Peyer's patch (tissue), 4 donors: Measurements from ENCODE around the gene STK32A. TPM values are rescaled to one million over a fixed set of nuclear protein-coding genes. Genes with fewer than 3 reads are reported as not detected.
A peak's percentile ranks its signal among the peaks of the same experiment; 100 is the strongest.

Experiments used
- DNase-seq, 3 donors: peaks; one replicate each; pipeline ENCODE4 v3.0.0-alpha.2; 2017 to 2019
- H3K27ac ChIP-seq, 4 donors: fragments of 200-600 bp; sonication (generic); one replicate each; pipeline ENCODE4 v1.5.1; 2016 to 2019
- H3K27me3 ChIP-seq, 2 donors: fragments of 200-600 bp; sonication (generic); one replicate each; pipeline ENCODE4 v1.5.1; 2019
- H3K36me3 ChIP-seq, 3 donors: fragments of 200-600 bp; sonication (generic); one replicate each; pipeline ENCODE4 v1.5.1; 2016 to 2019
- H3K4me1 ChIP-seq, 4 donors: fragments of 200-600 bp; sonication (generic); one replicate each; pipeline ENCODE4 v1.5.1; 2016 to 2019
- H3K4me3 ChIP-seq, 4 donors: fragments of 200-600 bp; sonication (generic); 1 replicate in 3 of 4; 2 replicates in 1 of 4; pipeline ENCODE4 v1.5.1; 2016 to 2019; ENCODE audit warnings: mild to moderate bottlenecking in 1 of 4
- H3K9me3 ChIP-seq, 4 donors: fragments of 200-600 bp; sonication (generic); one replicate each; pipeline ENCODE4 v1.5.1; 2016 to 2019; ENCODE audit warnings: mild to moderate bottlenecking in 1 of 4
- CTCF ChIP-seq, 6 experiments: fragments of 450-650 bp in 4 of 6; fragments of 200-600 bp in 2 of 6; sonication (generic) in 1 of 6; IDR thresholded peaks; one replicate each; pipeline ENCODE4 v1.5.1; 2017 to 2019; ENCODE audit warnings: antibody characterized with exemption in 6 of 6, mild to moderate bottlenecking in 3 of 6, moderate library complexity in 1 of 6
- POLR2A ChIP-seq, 2 donors: fragments of 450-650 bp; IDR thresholded peaks; one replicate each; pipeline ENCODE4 v1.5.1; 2017; ENCODE audit warnings: antibody characterized with exemption in 2 of 2, mild to moderate bottlenecking in 2 of 2, moderate library complexity in 2 of 2
- small RNA-seq, 2 donors: library from RNA; depleted of rRNA; stranded (forward); fragments of <200 nt; gene quantifications; one replicate each; pipeline ENCODE3, GENCODE V24; 2016
- total RNA-seq, 4 donors: library from RNA; depleted of rRNA; stranded (reverse); fragments of >200 nt; gene quantifications; one replicate each; pipeline ENCODE4 v1.1.0, GENCODE V29; 2016

The STK32A gene
- total RNA-seq, 4 donors from 2014 or later: 0.18 to 4.1 (median 0.32) TPM

- H3K27ac ChIP-seq: peak overlapping the region in 1 of 4 donors; percentile 33
- peaks cover 0 to 28% (median 0%) of the 10 kb centered on the region in 4 donors for H3K4me1 ChIP-seq
These were observed 196.8 kb downstream of the STK32A start for GRCh38 chr5:147431586-147431985.

GRCh38 chr5:147432323-147432722, 197.5 kb downstream of the STK32A start:
- Histone ChIP-seq H3K27me3 (no peaks in the 10 kb centered on the region), H3K4me1 (peaks cover 0 to 25% (median 0%) of the 10 kb centered on the region in 4 donors), H3K9me3 (no peaks in the 10 kb centered on the region), H3K27ac (peak overlapping the region in 1 of 4 donors; percentile 33), H3K4me3 (no peak overlapping the region), H3K36me3 (no peaks in the 10 kb centered on the region)
- TF ChIP-seq POLR2A (IDR thresholded peaks at IDR 0.05) (no peak), CTCF (IDR thresholded peaks at IDR 0.05) (no peak)
- no peak for DNase-seq

More at GRCh38 chr5:147431586-147431985, 196.8 kb downstream of the STK32A start:
- DNase-seq: no peak
- Histone ChIP-seq H3K27me3 (no peaks in the 10 kb centered on the region), H3K36me3 (no peaks in the 10 kb centered on the region), H3K4me3 (no peak overlapping the region), H3K9me3 (no peaks in the 10 kb centered on the region)
- TF ChIP-seq POLR2A (IDR thresholded peaks at IDR 0.05): no peak
- no peak for TF ChIP-seq CTCF (IDR thresholded peaks at IDR 0.05)

GRCh38 chr5:147434049-147434448, 199.2 kb downstream of the STK32A start:
- H3K27ac ChIP-seq: no peak overlapping the region
- H3K4me1 ChIP-seq: peaks cover 0 to 18% (median 0%) of the 10 kb centered on the region in 4 donors
- no peak for DNase-seq

GRCh38 chr5:147436596-147436995, 201.8 kb downstream of the STK32A start:
- TF ChIP-seq POLR2A (IDR thresholded peaks at IDR 0.05): no peak
- TF ChIP-seq CTCF (IDR thresholded peaks at IDR 0.05): no peak
- Histone ChIP-seq H3K36me3 (no peaks in the 10 kb centered on the region), H3K4me3 (no peak overlapping the region), H3K27me3 (no peaks in the 10 kb centered on the region), H3K4me1 (peaks cover 0 to 17% (median 0%) of the 10 kb centered on the region in 4 donors), H3K27ac (no peak overlapping the region), H3K9me3 (no peaks in the 10 kb centered on the region)
- no peak for DNase-seq

More at GRCh38 chr5:147434049-147434448, 199.2 kb downstream of the STK32A start:
- Histone ChIP-seq H3K4me3 (no peak overlapping the region), H3K27me3 (no peaks in the 10 kb centered on the region), H3K9me3 (no peaks in the 10 kb centered on the region), H3K36me3 (no peaks in the 10 kb centered on the region)
- TF ChIP-seq CTCF (IDR thresholded peaks at IDR 0.05) (no peak), POLR2A (IDR thresholded peaks at IDR 0.05) (no peak)

GRCh38 chr5:147437161-147437596, 202.4 kb downstream of the STK32A start:
- H3K4me3 ChIP-seq: no peak overlapping the region
- DNase-seq: no peak
- no peaks in the 10 kb centered on the region for H3K27me3 ChIP-seq
- no peaks in the 10 kb centered on the region for H3K9me3 ChIP-seq
- H3K27ac ChIP-seq: no peak overlapping the region
- no peaks in the 10 kb centered on the region for H3K36me3 ChIP-seq
- peaks cover 0 to 11% (median 0%) of the 10 kb centered on the region in 4 donors for H3K4me1 ChIP-seq
- no peak for TF ChIP-seq POLR2A (IDR thresholded peaks at IDR 0.05)
- no peak for TF ChIP-seq CTCF (IDR thresholded peaks at IDR 0.05)

Small RNAs within 50 kb of the gene (small RNA-seq; reads per million reads assigned to genes)
- gene AC011373.1: 0 reads per million in 2 donors
